Cerebellar cortex (tissue), 1 donor: ENCODE results near the gene KCNJ18.
"Not testable (repeated sequence)": the region's sequence is repeated elsewhere in the genome, so short reads cannot be mapped to it uniquely, and the experiment has no call there.

Experiments
- DNase-seq: peaks from one replicate; pipeline ENCODE4 v3.0.0-alpha.2; 2015; ENCODE audit warnings: low spot score

Gene KCNJ18

GRCh38 chr17:21671437-21671836 is 20.9 kb upstream of the KCNJ18 start:
- not testable (repeated sequence) for DNase-seq

GRCh38 chr17:21671871-21672270 is 20.5 kb upstream of the KCNJ18 start:
- not testable (repeated sequence) for DNase-seq

GRCh38 chr17:21673451-21674241 is 18.7 kb upstream of the KCNJ18 start:
- not testable (repeated sequence) for DNase-seq

- no peak for DNase-seq
Observed at GRCh38 chr17:21674242-21674731, 18.0 kb upstream of the KCNJ18 start.

DNA sequence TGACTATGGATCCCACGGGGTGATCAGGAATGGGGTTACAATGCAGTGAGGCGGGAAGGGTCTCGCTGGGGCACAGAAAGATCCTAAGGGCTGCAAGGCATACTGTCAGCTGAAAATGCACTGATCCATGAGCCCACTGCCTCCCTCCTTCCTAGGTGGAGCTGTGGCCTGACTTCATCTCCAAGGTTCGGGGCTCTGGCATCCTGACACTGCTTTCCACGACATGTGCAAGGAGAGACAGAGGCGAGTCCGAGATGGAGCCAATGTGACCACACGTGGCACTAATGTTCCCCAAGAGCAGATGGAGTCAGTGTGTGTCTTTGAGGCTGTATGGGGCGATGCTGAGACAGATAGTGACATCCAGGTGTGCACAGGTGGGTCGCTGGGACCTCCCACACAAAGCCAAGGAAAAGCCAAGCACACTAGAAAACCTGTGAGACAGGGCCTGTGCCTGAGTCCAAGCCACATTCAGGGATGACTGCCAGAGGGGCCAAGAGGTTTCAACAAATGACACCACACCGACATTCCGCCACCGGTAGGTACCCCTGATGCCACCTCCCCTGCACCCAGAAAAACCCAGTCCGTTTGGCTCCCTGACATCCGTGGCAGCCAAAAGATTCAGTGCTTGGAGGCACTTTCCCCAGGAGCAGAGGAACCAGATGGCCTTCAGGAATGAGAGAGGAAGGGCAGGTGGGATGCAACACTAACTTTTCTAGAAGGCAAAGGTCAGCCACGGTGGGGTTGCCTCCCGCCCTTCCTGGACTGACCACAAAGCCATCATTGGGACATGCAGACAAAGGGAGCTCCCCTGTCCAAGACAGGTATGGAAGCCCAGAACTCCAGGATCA is 17.2 kb upstream of the KCNJ18 start:
- not testable (repeated sequence) for DNase-seq

- not testable (repeated sequence) for DNase-seq
Observed at GRCh38 chr17:21675739-21676130, 16.6 kb upstream of the KCNJ18 start.

- DNase-seq, result peak; percentile 48
Observed at GRCh38 chr17:21676281-21677111, 15.8 kb upstream of the KCNJ18 start.

DNA sequence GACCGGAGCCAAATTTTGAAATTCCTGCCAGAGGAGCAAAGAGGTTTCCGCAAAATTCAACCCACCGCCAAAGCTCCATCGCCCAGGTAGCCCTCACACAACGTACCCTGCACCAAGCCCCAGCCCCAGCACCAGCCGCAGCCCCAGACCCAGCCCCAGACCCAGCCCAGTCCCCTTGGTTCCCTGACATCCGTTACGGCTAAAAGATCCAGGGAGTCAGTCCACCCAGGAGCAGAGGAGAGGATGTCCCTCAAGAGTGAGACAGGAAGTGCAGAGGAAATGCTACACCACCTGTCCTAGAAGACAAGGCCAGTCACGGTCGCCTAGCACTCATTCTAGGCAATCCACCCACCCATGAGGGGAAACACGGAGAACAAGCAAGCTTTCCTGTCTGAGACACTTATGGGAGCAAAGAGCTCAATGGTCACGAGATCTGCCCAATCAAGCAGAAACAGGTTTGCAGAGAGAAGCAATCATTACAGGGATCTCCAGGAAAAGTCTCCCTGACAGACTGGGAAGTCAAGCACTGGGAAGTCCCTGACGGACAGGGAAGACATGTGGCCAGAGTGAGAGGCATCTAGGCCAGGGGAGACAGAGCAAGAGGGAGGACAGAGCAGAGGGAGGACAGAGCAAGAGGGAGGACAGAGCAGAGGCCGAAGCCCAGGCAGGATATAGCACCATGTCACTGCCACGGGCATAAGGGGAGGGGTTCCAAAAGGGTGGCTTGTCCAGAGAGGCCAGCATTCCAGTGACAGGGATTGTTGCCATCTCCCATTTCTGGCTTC is 15.0 kb upstream of the KCNJ18 start:
- DNase-seq, result no peak

DNA sequence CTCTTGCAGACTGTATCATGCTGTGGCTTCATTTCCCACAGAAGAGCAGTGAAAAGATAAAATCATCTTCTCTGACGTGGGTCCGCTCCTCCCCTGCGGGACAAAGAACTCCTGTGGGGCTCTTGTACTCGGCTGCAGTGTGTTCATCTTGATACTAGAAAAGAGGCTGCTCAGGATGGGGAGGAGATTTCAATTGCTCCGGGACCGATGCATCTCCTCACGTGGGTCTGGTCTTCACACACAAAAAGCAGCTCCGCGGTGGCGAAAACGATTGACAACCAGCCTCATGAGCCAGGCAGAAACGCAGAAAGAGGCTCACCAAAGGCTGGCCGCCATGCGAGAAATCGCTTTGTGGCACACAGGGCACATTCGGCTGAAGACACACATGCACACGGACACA is 14.4 kb upstream of the KCNJ18 start:
- no peak for DNase-seq

DNA sequence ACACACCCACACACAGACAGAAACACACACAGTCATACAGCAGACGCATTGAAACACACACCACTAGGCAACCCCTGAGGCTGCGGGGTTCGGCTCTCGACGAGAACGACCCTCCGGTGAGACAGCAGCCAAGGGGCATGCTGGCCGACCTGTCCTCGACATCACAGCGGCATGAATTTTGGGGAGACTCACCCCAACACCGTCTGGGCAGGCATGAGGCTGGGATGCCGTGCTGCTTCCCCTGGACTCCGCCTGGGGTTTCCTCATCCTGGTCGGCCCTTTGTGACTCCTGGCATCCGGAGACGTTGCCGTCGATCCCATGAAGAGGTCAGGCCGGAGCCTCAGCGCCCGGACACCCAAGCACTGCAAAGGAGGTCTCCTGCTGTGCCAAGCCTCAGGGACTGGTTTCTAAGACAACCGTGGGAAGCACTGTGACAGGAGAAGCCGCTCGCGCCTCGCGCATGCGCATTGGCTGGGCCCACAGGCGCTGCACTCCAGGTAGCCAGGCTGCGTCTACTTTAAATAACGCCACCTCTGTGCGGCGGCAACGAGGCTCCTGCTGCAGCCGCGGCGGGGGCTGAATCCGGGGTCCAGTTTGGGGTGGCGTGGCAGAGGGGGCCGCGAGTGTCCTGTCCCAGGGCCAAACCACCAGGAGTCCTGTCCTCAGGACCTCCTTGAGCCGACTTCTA is 13.8 kb upstream of the KCNJ18 start:
- DNase-seq, result peak; percentile 41

- DNase-seq, result no peak
Observed at GRCh38 chr17:21679256-21680146, 12.8 kb upstream of the KCNJ18 start.

DNA sequence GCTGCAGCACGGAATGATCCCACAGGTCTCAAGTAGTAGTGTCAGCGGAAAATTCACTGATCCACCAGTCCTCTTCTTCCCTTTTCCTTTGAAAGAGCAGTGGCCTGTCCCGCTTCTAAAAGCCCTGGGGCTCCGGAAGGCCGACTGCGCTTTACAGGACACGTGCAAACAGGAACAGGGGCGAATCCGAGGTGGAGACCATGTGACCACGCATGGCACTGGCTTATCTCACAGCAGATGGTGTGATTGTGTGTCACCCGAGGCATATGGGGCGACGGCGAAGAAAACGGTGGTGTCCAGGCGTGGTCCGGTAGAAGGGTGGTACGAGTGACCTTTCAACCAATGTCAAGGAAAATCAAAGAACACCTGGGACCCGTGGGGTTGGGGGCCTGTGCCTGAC is 12.0 kb upstream of the KCNJ18 start:
- no peak for DNase-seq

DNA sequence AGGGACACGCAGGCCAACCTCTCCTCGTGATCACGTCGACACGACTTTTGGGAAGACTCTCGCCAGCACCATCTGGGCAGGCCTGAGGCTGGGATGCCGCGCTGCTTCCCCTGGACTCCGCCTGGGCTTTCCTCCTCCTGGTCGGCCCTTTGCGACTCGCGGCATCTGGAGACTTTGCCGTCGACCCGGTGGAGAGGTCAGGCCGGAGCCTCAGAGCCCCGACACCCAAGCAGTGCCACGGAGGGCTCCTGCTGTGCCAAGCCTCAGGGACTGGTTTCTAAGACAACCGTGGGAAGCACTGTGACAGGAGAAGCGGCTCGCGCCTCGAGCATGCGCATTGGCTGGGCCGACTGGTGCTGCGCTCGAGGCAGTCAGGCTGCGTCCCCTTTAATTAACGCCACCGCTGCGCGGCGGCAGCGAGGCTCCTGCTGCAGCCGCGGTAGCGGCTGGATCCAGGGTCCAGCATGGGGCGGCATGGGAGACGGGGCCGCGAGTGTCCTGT is 11.4 kb upstream of the KCNJ18 start:
- DNase-seq, result not testable (repeated sequence)

DNA sequence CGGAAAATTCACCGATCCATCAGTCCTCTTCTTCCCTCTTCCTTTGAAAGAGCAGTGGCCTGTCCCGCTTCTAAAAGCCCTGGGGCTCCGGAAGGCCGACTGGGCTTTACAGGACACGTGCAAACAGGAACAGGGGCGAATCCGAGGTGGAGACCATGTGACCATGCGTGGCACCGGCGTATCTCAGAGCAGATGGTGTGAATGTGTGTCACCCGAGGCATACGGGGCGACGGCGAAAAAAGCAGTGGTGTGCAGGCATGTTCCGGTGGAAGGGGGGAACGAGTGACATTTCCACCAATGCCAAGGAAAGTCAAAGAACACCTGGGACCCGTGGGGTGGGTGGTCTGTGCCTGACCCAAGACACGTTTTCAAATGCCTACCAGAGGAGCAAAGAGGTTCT is 10.7 kb upstream of the KCNJ18 start:
- not testable (repeated sequence) for DNase-seq

DNA sequence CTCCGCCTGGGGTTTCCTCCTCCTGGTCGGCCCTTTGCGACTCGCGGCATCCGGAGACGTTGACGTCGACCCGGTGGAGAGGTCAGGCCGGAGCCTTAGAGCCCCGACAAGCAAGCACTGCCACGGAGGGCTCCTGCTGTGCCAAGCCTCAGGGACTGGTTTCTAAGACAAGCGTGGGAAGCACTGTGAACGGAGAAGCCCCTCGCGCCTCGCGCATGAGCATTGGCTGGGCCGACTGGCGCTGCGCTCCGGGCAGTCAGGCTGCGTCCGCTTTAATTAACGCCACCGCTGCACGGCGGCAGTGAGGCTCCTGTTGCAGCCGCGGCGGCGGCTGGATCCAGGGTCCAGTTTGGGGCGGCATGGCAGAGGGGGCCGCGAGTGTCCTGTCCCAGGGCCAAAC is 10.2 kb upstream of the KCNJ18 start:
- DNase-seq, result not testable (repeated sequence)

- not testable (repeated sequence) for DNase-seq
Observed at GRCh38 chr17:21683142-21683712, 9.1 kb upstream of the KCNJ18 start.

GRCh38 chr17:21683897-21684296 is 8.4 kb upstream of the KCNJ18 start:
- DNase-seq, result not testable (repeated sequence)

DNA sequence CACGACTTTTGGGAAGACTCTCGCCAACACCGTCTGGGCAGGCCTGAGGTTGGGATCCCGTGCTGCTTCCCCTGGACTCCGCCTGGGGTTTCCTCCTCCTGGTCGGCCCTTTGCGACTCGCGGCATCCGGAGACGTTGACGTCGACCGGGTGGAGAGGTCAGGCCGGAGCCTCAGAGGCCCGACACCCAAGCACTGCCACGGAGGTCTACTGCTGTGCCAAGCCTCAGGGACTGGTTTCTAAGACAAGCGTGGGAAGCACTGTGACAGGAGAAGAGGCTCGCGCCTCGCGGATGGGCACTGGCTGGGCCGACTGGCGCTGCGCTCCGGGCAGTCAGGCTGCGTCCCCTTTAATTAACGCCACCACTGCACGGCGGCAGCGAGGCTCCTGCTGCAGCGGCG is 7.9 kb upstream of the KCNJ18 start:
- not testable (repeated sequence) for DNase-seq
